Thyroid gland (tissue), 4 donors: ENCODE measurements around the gene SMYD2. TPM values are rescaled to one million over a fixed set of nuclear protein-coding genes. Genes with fewer than 3 reads are reported as not detected.

Experiments
- DNase-seq, 2 donors: peaks; one replicate each; pipeline ENCODE4 v3.0.0-alpha.2; 2019
- H3K27ac ChIP-seq, 3 donors: fragments of 200-600 bp; sonication (generic); 1 replicate in 2 of 3; 2 replicates in 1 of 3; pipeline ENCODE4 v1.5.1; 2016 to 2019; ENCODE audit warnings: mild to moderate bottlenecking in 1 of 3, moderate library complexity in 1 of 3
- H3K27me3 ChIP-seq: fragments of 200-600 bp; sonication (generic); one replicate; pipeline ENCODE4 v1.5.1; 2019
- H3K36me3 ChIP-seq, 2 donors: fragments of 200-600 bp; sonication (generic); one replicate each; pipeline ENCODE4 v1.5.1; 2016 to 2019
- H3K4me1 ChIP-seq, 2 donors: fragments of 200-600 bp; sonication (generic); one replicate each; pipeline ENCODE4 v1.5.1; 2017 to 2019
- H3K4me3 ChIP-seq, 3 donors: fragments of 200-600 bp; sonication (generic); replicated peaks in 1 of 3; 1 replicate in 2 of 3; 2 replicates in 1 of 3; pipeline ENCODE4 v1.5.1; 2016; ENCODE audit warnings: mild to moderate bottlenecking in 1 of 3
- H3K9me3 ChIP-seq: fragments of 200-600 bp; sonication (generic); one replicate; pipeline ENCODE4 v1.5.1; 2017
- CTCF ChIP-seq, 6 experiments: fragments of 200-600 bp in 3 of 6; fragments of 450-650 bp in 3 of 6; sonication (generic) in 3 of 6; IDR thresholded peaks; one replicate each; pipeline ENCODE4 v1.5.1; 2016 to 2019; ENCODE audit warnings: antibody characterized with exemption in 6 of 6, mild to moderate bottlenecking in 2 of 6, inconsistent platforms in 1 of 6, moderate library complexity in 1 of 6
- POLR2A ChIP-seq, 2 donors: fragments of 450-650 bp; IDR thresholded peaks; one replicate each; pipeline ENCODE4 v1.6.1; 2017; ENCODE audit warnings: antibody characterized with exemption in 2 of 2, mild to moderate bottlenecking in 2 of 2, moderate library complexity in 1 of 2
- WGBS, 2 donors: methylation state at CpG; one replicate each; pipeline ENCODE4 v1.1.5; 2017; 5-methylcytosine and 5-hydroxymethylcytosine counted together
- intact Hi-C: fragments of 100-400 bp; cut with DNase I; formaldehyde crosslinking; loops from one replicate; pipeline ENCODE4 v1.15.1; 2023
- total RNA-seq, 4 donors: library from RNA; depleted of rRNA; stranded (reverse); fragments of >200 nt; gene quantifications; one replicate each; pipeline ENCODE4 v1.2.3, GENCODE V29; 2016

The SMYD2 gene
- total RNA-seq, 4 donors from 2014 or later, result 37.6 to 56.1 (median 44.5) TPM

- H3K36me3 ChIP-seq, result peaks cover 15 to 16% of the 10 kb centered on the region in 2 donors
- WGBS, 2 donors, result 90 to 93% methylated on average over 3 of the region's 3 CpGs
Observed at GRCh38 chr1:214380396-214380795, 99.4 kb downstream of the SMYD2 start.

GRCh38 chr1:214380986-214381695, 100.2 kb downstream of the SMYD2 start:
- no peak for DNase-seq

More at GRCh38 chr1:214380396-214380795, 99.4 kb downstream of the SMYD2 start:
- Histone ChIP-seq H3K9me3 (no peaks in the 10 kb centered on the region), H3K27ac (no peak overlapping the region), H3K4me3 (no peak overlapping the region), H3K4me1 (peaks cover 0 to 3% of the 10 kb centered on the region in 2 donors), H3K27me3 (no peaks in the 10 kb centered on the region)
- intact Hi-C loops, result no loop called here
- TF ChIP-seq CTCF (IDR thresholded peaks at IDR 0.05), result no peak
- no peak for TF ChIP-seq POLR2A (IDR thresholded peaks at IDR 0.05)
- DNase-seq, result no peak

GRCh38 chr1:214383381-214384372, 102.7 kb downstream of the SMYD2 start:
- no peak overlapping the region for H3K27ac ChIP-seq
- no peak overlapping the region for H3K4me3 ChIP-seq
- H3K4me1 ChIP-seq, result no peaks in the 10 kb centered on the region
- intact Hi-C loops, result no loop called here
- WGBS, 2 donors, result 97 to 98% methylated on average over 40 to 45 of the region's 45 CpGs
- TF ChIP-seq POLR2A (IDR thresholded peaks at IDR 0.05) (no peak), CTCF (IDR thresholded peaks at IDR 0.05) (no peak)
- H3K27me3 ChIP-seq, result no peaks in the 10 kb centered on the region
- H3K9me3 ChIP-seq, result no peaks in the 10 kb centered on the region
- DNase-seq, result no peak
- peaks cover 16 to 20% of the 10 kb centered on the region in 2 donors for H3K36me3 ChIP-seq

More at GRCh38 chr1:214380986-214381695, 100.2 kb downstream of the SMYD2 start:
- peaks cover 0 to under 1% of the 10 kb centered on the region in 2 donors for H3K4me1 ChIP-seq
- 77 to 90% methylated on average over 1 of the region's 1 CpG for WGBS, 2 donors
- H3K27me3 ChIP-seq, result no peaks in the 10 kb centered on the region
- intact Hi-C loops, result no loop called here
- H3K4me3 ChIP-seq, result no peak overlapping the region
- peaks cover 16% of the 10 kb centered on the region in 2 donors for H3K36me3 ChIP-seq
- H3K9me3 ChIP-seq, result no peaks in the 10 kb centered on the region
- TF ChIP-seq CTCF (IDR thresholded peaks at IDR 0.05), result no peak
- TF ChIP-seq POLR2A (IDR thresholded peaks at IDR 0.05), result no peak
- H3K27ac ChIP-seq, result no peak overlapping the region

GRCh38 chr1:214384373-214385079, 103.6 kb downstream of the SMYD2 start:
- H3K36me3 ChIP-seq, result peaks cover 16 to 20% of the 10 kb centered on the region in 2 donors

More at GRCh38 chr1:214384373-214385079, 103.6 kb downstream of the SMYD2 start:
- intact Hi-C loops, result no loop called here
- Histone ChIP-seq H3K4me3 (no peak overlapping the region), H3K9me3 (no peaks in the 10 kb centered on the region), H3K4me1 (no peaks in the 10 kb centered on the region), H3K27ac (no peak overlapping the region), H3K27me3 (no peaks in the 10 kb centered on the region)
- no peak for TF ChIP-seq POLR2A (IDR thresholded peaks at IDR 0.05)
- no peak for TF ChIP-seq CTCF (IDR thresholded peaks at IDR 0.05)
- no peak for DNase-seq
- WGBS, 2 donors, result 97% methylated on average over 17 to 18 of the region's 18 CpGs
